Measurements from ENCODE around the gene NABP1.

GRCh38 chr2:191715471-191715870 lies 37.5 kb downstream of the NABP1 start:
- TF ChIP-seq, protein P1, sequence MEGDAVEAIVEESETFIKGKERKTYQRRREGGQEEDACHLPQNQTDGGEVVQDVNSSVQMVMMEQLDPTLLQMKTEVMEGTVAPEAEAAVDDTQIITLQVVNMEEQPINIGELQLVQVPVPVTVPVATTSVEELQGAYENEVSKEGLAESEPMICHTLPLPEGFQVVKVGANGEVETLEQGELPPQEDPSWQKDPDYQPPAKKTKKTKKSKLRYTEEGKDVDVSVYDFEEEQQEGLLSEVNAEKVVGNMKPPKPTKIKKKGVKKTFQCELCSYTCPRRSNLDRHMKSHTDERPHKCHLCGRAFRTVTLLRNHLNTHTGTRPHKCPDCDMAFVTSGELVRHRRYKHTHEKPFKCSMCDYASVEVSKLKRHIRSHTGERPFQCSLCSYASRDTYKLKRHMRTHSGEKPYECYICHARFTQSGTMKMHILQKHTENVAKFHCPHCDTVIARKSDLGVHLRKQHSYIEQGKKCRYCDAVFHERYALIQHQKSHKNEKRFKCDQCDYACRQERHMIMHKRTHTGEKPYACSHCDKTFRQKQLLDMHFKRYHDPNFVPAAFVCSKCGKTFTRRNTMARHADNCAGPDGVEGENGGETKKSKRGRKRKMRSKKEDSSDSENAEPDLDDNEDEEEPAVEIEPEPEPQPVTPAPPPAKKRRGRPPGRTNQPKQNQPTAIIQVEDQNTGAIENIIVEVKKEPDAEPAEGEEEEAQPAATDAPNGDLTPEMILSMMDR (IDR thresholded peaks at IDR 0.05), result no peak
- TF ChIP-seq POLR2A (IDR thresholded peaks at IDR 0.05), result no peak
